ENCODE data around the gene IQGAP2.
"Not testable (repeated sequence)": the region's sequence is repeated elsewhere in the genome, so short reads cannot be mapped to it uniquely, and the experiment has no call there.

Gene IQGAP2

DNA sequence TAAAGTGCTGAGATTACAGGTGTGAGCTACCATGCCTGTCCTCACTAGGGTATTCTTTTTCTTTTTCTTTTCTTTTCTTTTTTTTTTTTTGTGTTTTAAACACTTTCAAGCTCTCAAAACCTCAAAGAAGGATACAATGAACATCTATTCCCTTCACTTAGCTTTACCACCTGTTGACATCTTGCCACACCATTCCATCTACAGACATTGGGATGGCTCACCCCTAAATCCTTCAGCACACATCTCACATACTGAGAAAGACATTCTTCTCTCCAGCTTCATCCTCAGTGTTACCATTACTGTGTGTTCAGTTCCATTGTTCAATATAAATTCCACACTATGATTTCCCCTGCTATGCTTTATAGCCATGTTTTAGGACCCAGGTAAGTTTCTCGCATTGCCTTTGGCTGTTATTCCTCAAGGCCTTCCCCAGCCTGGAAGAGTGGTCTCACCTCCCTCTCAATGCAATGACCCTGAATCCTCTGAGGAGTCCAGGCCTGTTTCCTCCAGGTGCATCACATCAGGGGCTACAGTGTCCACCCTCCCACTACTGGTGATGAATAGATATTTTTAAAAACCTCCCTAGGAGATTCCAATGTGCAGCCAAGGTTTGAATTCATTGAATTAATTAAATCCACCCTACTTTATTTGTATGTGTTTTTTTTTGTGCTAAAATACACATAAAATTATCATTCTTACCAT is 16.7 kb downstream of the IQGAP2 start:
- DNase-seq (ENCODE audit: low spot score): no peak

DNA sequence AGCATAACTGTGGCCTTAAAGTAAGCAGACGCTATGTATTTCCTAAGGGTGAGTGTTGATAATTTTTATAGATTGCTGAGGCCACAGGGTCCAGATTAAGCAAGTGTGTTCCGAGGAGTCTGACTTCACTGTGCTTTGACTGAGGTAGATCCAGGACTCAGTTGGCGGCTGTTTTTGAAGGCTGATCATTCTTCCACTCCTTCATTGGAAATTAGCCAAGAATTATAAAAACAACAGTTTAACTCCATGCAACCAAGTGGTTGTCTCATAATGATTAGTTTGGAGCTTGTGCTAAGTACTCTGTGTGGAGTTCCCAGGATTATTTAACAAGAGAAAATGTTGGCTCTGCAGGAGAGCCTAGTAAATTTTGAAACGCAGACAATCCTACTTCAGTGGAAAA is 19.1 kb downstream of the IQGAP2 start:
- DNase-seq (ENCODE audit: low spot score): no peak

DNA sequence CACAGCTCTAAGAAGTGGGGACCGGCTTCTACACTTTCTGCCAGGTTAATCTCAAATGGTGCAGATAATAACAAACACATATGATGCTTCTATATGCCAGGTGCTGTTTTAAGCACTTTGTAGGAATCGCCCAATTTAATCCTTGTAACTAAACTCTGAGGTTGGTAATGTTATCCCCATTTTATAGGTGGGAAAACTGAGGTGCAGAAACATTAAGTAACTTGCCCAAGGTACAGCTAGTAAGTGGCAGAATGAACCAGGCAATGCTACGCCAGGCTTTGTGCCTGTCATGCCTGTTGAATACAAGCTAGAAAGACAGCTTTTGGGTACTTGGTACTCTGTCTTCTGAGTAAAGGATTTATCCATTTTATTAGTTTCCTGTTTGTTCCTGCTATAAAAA is 19.7 kb downstream of the IQGAP2 start:
- no peak for DNase-seq (ENCODE audit: low spot score)

GRCh38 chr5:76425146-76425545 is 22.1 kb downstream of the IQGAP2 start:
- no peak for DNase-seq (ENCODE audit: low spot score)

GRCh38 chr5:76425928-76426804 is 23.1 kb downstream of the IQGAP2 start:
- DNase-seq (ENCODE audit: low spot score): no peak

GRCh38 chr5:76427206-76428140 is 24.4 kb downstream of the IQGAP2 start:
- DNase-seq (ENCODE audit: low spot score): no peak

GRCh38 chr5:76428550-76428949 is 25.5 kb downstream of the IQGAP2 start:
- DNase-seq (ENCODE audit: low spot score): not testable (repeated sequence)

DNA sequence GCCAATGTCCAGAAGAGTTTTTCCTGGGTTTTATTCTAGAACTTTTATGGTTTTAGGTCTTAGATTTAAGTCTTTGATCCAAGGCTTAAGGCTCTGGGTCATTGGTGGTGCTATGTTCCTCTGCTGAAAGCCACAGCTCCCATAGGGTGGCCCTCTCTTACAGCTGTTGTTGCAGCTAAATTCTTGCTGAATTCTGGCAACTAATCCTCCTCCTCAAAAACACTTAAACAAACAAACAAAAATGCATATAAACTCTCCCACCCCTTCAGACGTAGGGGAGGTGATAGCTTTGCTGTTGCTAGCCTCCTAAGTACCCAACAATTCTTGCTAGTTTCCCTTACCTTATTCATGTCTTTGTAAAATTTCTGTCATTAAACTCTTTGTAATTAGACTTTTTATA is 30.2 kb downstream of the IQGAP2 start:
- no peak for DNase-seq (ENCODE audit: low spot score)

DNA sequence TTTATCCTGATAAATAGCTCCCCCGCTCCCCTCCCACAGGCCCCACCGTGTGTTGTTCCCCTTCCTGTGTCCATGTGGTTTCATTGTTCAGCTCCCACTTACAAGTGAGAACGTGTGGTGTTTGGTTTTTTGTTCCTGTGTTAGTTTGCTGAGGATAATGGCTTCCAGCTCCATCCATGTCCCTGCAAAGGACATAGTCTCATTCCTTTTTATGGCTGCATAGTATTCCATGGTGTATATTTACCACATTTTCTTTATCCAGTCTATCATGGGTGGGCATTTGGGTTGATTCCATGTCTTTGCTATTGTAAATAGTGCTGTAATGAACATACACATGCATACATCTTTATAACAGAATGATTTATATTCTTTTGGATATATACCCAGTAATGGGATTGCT is 34.4 kb downstream of the IQGAP2 start:
- DNase-seq (ENCODE audit: low spot score): not testable (repeated sequence)

DNA sequence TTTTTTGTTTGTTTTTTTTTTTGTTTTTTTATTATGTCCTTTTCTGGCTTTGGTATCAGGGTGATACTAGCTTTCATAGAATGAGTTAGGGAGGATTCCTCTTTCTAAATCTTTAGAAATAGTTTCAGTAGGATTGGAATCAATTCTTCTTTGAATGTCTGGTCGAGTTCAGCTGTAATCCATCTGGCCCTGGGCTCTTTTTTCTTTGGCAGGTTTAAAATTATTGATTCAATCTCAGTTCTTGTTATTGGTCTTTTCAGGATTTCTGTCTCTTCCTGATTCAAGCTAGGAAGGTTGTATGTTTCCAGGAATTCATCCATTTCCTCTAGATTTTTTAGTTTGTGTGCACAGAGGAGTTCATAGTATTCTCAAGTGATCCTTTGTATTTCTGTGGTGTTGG is 34.9 kb downstream of the IQGAP2 start:
- DNase-seq (ENCODE audit: low spot score): no peak

DNA sequence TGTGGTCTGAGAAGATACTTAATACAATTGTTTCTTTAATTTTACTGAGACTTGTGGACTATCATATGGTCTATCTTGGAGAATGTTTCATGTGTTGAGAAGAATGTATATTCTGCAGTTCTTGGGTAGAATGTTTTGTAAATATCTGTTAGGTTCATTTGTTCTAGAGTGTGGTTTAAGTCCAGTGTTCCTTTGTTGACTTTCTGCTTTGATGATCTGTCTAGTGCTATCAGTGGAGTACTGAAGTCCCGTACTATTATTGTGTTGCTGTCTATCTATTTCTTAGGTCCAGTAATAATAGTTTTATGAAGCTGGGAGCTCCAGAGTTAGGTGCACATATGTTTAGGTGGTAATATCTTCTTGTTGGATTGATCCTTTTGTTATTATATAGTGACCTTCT is 36.1 kb downstream of the IQGAP2 start:
- DNase-seq (ENCODE audit: low spot score): no peak

GRCh38 chr5:76439929-76440328 is 36.8 kb downstream of the IQGAP2 start:
- DNase-seq (ENCODE audit: low spot score): no peak

DNA sequence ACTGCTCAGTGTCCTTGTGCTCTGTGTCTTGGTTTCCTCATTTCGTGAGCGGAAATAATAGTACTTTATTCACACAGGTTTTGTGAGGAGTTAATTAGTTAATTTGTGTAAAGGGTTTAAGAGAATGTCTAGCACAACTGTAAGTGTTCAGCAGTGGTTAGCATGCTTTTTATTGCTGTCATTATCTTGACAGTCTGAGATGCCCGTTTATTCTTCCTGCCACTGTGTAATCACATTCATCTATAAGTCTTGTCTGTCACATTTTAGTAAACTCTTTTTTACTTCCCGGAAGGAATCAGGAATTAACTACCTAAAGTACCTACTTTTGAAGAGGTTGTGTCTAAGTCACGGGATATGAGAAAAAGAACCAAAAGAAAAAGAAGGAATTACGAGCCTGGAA is 38.0 kb downstream of the IQGAP2 start:
- DNase-seq (ENCODE audit: low spot score): no peak

- DNase-seq (ENCODE audit: low spot score): no peak
These were observed 39.0 kb downstream of the IQGAP2 start for GRCh38 chr5:76441890-76442673.

DNA sequence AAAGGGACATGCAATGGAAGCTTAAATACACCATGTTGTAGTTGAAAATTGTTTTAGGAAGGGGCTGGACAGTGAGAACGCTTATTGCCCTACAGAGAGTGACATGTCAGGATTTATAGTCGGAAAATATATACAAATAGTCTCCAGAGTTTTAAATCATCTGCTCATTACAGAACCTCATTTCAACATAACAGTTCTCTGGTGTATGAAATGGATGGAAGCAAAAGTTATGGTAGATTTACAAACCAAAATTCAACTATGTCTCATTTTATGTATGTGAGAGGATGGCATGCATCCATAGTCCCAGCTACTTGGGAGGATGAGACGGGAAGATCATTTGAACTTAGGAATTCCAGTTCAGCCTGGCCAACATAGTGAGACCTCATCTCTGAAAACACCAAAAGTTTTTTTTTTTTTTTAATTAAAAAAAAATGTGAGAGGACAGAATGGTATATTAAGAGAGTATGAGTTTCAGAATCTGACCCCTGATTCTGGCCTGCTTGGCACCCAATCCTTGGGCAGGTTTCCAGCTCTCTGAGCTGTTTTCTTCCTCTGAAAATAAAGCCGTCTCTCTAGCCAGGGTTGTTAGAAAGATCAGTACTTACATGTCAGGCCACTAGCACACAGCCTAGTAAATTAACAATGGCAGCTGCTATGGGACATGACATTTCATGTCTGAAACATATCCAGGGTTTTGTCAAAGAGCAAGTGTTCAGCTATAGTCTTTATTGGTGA is 40.1 kb downstream of the IQGAP2 start:
- no peak for DNase-seq (ENCODE audit: low spot score)

GRCh38 chr5:76445063-76445462 is 42.0 kb downstream of the IQGAP2 start:
- no peak for DNase-seq (ENCODE audit: low spot score)

DNA sequence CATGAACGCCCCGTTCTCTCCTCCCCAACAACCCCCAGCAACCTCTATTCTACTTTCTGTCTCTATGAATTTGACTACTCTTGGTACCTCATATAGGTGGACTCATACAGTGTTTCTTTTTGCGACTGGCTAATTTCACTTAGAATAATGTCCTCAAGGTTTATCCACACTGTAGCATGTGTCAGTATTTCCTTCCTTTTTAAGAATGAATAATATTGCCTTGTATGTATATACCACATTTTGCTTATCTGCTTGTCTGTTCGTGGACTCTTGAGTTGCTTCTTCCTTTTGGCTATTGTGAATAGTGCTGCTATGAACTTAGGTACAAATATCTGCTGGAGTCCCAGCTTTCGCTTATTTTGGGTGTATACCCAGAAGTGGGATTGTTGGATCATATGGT is 42.7 kb downstream of the IQGAP2 start:
- DNase-seq (ENCODE audit: low spot score): no peak

DNA sequence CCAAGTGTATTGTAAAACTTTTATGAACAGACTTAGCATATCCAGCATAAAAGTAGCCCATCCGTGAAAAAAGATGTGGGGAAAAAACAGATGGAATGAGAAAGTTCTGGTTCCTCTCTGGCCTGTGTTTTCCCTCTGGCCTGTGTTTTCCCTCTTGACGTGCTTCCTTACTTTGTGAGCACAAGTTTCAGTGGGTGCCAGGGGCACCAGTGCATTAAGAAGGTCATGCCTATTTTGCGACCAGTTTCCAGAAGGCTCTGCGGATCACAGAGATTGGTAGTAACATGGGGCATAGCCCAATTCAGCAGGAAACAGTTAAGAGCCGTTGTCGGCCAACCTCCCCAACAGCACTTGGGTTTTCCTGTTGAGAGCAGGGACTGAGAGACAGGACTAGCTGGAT is 43.7 kb downstream of the IQGAP2 start:
- no peak for DNase-seq (ENCODE audit: low spot score)

- DNase-seq (ENCODE audit: low spot score): no peak
These were observed 46.5 kb downstream of the IQGAP2 start for GRCh38 chr5:76449606-76450005.

DNA sequence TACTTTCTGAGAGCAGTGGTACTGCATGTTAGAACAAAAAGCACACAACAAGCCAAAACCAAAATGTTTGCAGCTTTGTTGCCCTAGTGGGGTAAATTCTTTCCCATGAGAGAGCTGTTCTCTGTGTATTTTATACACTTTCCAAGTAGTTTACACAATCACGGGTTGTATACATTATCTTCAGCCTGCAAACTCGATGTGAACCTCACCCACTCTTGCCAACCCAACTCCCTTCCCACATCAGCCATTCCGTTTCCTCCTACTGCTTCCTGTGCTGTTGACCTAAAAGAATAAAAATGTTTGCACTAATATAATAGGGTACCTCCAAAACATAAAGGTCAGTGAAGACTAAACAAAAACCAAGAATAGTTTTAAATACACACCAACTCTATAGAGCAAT is 47.0 kb downstream of the IQGAP2 start:
- no peak for DNase-seq (ENCODE audit: low spot score)

Data from GM03348 (cell line).